Measurements from ENCODE around the gene GLYAT.
"Not testable (repeated sequence)": the region's sequence is repeated elsewhere in the genome, so short reads cannot be mapped to it uniquely, and the experiment has no call there.

Gene GLYAT

DNA sequence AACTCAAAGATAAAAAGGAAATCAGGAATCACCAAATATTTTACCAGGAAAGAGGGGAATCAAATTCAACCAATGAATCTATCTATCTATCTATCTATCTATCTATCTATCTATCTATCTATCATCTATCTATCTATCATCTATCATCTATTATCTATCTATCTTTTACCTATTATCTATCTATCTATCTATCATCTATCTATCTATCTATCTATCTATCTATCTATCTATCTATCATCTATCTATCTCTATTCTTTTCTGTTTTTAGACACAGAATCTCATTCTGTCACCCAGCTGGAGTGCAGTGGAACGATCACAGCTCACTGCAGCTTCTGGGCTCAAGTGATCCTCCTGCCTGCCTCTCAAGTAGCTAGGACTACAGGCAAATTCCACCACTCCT is 54.2 kb downstream of the GLYAT start:
- not testable (repeated sequence) for DNase-seq (ENCODE audit: low read depth in 1 of 2, low spot score in 1 of 2)

DNA sequence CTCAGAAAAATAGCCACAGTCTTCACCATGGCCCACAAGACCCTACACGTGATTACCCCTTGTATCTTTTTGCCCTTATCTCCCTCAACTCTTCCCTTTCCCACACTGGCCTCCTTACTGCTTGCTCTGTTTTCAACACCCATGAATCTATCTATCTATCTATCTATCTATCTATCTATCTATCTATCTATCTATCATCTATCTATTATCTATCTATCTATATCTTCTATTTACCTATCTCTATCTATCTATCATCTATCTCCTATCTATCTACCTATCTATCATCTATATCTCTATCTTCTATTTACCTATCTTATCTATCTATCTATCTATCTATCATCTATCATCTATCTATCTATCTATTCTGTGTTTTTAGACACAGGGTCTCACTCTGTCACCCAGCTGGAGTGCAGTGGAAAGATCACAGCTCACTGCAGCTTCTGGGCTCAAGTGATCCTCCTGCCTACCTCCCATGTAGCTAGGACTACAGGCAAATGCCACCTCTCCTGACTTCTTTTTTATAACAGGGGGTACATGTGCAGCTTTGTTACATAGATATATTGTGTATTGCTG is 55.1 kb downstream of the GLYAT start:
- DNase-seq (ENCODE audit: low read depth in 1 of 2, low spot score in 1 of 2): no peak

DNA sequence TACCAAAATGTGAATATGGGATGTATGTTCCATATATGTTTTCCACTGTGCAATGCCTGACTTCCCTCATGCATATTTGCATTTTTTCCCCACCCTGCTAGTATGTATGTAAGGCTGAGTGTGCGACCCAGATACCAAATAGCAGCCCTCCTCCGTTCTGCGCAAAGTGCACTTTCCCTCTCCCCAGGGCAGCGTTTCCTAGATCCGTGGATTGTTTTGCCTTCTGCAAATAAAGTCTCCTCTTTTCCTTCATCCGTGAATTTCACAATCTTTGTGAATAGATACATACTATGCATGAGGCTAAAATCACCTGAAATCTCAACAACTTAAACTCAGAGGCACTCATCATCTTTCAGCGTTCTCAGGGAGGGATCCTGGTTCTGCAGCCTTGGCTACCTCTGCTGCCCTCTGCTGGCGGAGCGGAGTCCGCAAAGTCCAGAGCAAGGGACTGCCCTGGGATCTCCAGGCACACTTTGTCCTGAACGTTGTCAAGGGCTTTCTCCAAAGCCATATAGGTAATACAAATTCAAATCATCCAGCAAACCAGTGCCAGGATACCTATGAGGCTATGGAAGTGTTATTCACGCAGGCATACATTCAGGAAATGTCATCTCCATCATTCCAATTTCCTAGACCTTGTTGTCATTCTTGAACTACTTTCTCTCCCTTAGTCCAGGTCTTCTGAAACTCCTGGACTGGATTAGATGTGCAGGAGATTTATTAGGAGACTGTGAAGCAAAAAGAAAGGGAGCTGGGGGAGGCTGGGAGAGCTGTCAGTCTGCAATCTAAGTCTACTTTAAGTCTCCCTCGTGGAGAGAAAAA is 56.2 kb downstream of the GLYAT start:
- DNase-seq (ENCODE audit: low read depth in 1 of 2, low spot score in 1 of 2): peak; percentile 49 to 75

DNA sequence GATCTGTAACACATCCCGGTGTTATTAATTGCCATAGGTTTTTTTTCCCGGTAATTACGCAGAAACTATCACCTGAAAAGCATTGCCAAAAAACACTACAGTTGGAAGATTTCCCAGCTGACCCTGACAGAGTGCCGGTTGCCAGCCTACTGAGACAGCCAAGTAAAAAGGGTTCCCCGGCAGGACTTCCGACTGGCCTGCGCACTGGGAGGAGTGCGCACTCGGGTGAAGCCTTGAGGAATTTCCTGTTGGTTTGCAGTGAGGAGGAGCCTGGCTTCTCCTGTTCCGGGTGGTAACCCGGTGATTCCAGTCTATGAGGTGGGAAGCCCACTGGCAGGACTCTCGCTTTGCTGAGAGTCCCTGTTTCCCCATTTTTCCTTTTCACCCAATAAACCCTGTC is 57.1 kb downstream of the GLYAT start:
- no peak for DNase-seq (ENCODE audit: low read depth in 1 of 2, low spot score in 1 of 2)

DNA sequence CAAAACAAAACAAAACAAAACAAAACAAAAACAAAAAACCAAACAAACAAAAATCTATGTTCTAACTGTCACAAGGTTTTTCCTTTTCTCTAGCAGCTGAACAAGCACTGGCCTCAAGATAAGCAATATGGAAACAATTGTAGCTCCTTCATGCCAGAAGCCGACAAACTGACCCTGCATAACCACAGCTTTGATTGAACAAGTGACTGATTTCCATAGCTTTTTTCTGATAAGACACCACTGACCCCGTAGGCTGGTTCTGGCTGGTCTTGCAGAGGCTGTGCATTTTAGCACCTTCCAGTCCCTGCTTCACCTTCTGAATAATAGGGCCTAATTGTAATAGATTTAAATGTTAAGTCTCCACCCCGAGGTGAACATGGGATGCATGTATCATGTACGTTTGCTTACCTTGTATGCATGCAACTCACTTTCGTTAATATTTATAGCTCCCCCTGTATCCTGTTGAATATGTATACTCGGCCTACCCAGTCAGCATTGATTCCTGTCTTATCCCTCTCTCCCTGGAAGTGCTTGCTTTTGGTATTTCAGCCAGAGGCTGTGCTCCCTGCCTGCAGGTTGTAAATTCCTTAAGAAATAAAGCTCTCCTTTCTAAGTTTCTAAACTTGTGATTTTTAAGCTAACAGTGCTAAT is 59.6 kb downstream of the GLYAT start:
- DNase-seq (ENCODE audit: low read depth in 1 of 2, low spot score in 1 of 2): no peak

DNA sequence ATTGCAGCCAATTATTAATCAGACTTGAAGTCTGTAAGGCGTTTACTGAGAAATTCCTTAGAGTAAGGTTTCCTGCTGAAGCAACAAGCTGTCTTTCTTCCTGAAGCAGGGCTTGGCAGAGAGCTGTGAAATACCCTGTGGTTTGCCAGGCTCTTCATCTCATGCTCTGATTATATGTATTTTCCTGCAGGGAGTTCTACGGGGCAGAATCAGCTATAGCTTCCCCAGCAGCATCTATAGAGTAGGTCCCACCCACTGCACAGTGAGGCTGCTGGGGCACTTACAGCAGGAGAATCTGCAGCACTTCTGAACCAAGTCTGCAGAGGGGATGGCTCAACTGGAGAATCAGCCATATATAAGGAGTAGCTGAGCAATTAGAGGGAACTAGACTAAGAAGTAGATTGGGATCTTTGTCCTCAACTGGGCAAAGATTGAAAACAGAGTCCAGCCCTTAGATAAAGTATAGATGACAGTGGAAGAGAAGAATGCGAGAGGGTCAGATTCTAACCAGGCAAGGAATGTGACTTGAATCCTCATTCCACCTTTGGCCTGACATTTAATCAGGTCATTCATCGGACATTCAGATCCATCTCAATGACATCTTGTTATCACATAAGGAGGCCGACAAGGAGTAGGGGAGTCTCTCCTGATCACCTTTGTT is 71.7 kb downstream of the GLYAT start:
- no peak for DNase-seq (ENCODE audit: low read depth in 1 of 2, low spot score in 1 of 2)

DNA sequence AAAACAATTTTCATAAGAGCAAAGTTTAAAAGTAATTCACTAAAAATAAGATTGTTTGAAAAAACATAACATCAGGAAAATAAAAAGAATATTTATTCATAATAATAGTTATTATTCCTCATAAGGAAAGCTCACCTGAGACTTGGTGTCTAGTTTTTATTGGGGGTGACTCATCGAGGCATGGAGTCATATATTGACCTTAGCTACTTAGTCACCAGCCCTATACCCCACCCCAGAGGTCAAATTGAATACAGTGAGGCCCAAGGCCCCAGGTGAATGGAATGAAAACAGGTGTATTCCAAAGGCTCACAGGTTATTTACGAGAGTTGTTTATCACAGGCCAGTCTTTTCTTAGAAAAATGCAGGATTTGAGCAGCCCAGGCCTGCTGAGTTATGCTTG is 72.3 kb downstream of the GLYAT start:
- DNase-seq (ENCODE audit: low read depth in 1 of 2, low spot score in 1 of 2): no peak

All from stimulated activated CD4-positive, alpha-beta T cell treated with anti-CD3 and anti-CD28 coated beads, Interleukin-15, amount 100 ng/mL, for 1 hour (primary cell).